Activated CD8-positive, alpha-beta T cell treated with anti-CD3 and anti-CD28 coated beads for 36 hours (primary cell): ENCODE results near the gene MACROD2. TPM values are rescaled to one million over a fixed set of nuclear protein-coding genes. Genes with fewer than 3 reads are reported as not detected.

Experiments used
- ATAC-seq: fragments of 200-7000 bp; cut with Tn5 transposase; one replicate; pipeline ENCODE4 v1.10.0; 2021; ENCODE audit warnings: mild to moderate bottlenecking, moderate library complexity
- CTCF ChIA-PET: fragments of 350-600 bp; sonication (Branson Sonifier 250); formaldehyde crosslinking; loops from one replicate; lab custom pipeline; 2021; ENCODE audit warnings: antibody characterized with exemption; lab: Charles Lee
- POLR2A ChIA-PET: fragments of 350-600 bp; sonication (Branson Sonifier 250); formaldehyde crosslinking; loops from one replicate; lab custom pipeline; 2021; ENCODE audit warnings: antibody characterized with exemption; lab: Charles Lee
- DNase-seq: peaks from one replicate; pipeline ENCODE4 v3.0.0-alpha.2; 2020
- H3K27ac Mint-ChIP-seq: one replicate; pipeline ENCODE4 v1.8.0; 2021; ENCODE audit warnings: mild to moderate bottlenecking, mixed read lengths
- H3K27me3 Mint-ChIP-seq: one replicate; pipeline ENCODE4 v1.8.0; 2021; ENCODE audit warnings: mixed read lengths
- H3K36me3 Mint-ChIP-seq: one replicate; pipeline ENCODE4 v1.8.0; 2021; ENCODE audit warnings: low read depth, mixed read lengths
- H3K4me1 Mint-ChIP-seq: one replicate; pipeline ENCODE4 v1.8.0; 2021; ENCODE audit warnings: low read depth, mixed read lengths
- H3K4me3 Mint-ChIP-seq: one replicate; pipeline ENCODE4 v1.8.0; 2021; ENCODE audit warnings: mild to moderate bottlenecking, moderate library complexity, mixed read lengths
- H3K9me3 Mint-ChIP-seq: one replicate; pipeline ENCODE4 v1.8.0; 2021; ENCODE audit warnings: mixed read lengths
- intact Hi-C: fragments of 100-400 bp; cut with micrococcal nuclease; formaldehyde crosslinking; loops from one replicate; pipeline ENCODE4 v1.10.0; 2022
- total RNA-seq, 2 experiments: library from RNA; stranded (reverse); gene quantifications; one replicate each; pipeline ENCODE4 v1.2.3, GENCODE V29; 2021
- TF ChIP-seq, protein P1 (sequence below): fragments of 200-600 bp; IDR thresholded peaks from one replicate; pipeline ENCODE4 v1.8.0; 2022; ENCODE audit warnings: antibody characterized with exemption, mild to moderate bottlenecking

The MACROD2 gene
- total RNA-seq, 2 experiments from 2014 or later: not detected

DNA sequence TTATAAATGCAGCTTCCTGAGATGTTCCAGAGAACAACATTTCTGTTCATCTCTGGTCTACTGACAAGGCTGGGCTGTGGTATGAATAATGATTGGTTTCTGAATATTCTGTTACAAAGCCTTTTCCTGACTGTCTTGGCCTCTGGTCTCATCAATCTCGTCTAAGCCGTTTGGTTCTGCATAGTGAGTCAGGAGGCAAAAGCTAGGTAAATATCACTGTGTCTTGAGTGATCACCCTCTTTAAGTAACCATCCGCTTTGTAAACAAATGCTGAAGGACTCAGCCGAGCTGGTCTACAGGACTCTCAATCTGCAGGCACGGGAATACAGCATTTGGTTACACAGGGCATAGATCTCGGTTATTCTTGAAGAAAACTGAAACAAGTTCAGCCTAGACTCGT is 2066.0 kb downstream of the MACROD2 start:
- TF ChIP-seq, protein P1, sequence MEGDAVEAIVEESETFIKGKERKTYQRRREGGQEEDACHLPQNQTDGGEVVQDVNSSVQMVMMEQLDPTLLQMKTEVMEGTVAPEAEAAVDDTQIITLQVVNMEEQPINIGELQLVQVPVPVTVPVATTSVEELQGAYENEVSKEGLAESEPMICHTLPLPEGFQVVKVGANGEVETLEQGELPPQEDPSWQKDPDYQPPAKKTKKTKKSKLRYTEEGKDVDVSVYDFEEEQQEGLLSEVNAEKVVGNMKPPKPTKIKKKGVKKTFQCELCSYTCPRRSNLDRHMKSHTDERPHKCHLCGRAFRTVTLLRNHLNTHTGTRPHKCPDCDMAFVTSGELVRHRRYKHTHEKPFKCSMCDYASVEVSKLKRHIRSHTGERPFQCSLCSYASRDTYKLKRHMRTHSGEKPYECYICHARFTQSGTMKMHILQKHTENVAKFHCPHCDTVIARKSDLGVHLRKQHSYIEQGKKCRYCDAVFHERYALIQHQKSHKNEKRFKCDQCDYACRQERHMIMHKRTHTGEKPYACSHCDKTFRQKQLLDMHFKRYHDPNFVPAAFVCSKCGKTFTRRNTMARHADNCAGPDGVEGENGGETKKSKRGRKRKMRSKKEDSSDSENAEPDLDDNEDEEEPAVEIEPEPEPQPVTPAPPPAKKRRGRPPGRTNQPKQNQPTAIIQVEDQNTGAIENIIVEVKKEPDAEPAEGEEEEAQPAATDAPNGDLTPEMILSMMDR: no peak

DNA sequence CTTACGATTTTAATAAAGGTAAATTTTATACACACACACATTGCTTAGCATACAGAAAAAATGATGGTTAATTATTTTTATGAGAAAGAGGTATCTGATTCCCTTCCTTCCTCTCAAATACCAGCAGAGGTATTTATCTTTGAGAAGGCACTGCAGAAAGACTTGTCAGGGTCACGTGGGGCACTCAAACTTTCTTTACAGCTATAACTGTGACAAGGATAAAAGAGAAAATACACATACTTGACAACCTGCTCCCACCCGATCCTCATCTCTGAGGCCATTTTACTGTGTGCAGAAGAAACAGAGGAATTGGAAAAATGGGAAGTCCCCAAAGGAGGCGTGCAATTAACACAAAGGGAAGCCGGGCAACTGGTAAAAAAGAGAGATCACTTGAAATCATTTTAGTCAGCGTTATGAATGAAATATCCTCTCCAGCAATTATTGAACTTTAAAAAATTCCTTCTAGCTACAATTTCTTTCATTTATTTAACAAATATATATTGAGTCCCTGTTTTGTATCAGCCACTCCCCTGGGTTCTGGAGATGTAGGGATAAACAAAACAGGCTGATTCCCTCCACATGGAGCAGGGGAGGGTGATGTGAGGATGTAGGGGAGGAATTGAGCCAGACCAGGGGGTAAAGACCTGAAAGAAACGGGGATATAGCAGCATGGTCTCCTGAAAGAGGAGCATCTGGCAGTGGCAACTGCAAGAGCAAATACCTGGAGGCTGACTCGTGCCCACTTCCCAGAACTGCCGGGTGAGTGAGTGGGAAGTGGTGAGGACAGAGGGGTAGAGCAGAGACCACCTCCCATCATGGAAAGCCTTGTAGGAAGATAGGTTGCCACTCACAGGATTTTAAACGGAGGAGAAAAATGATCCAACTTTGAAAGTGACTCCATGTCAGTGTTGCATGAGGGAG is 2067.6 kb downstream of the MACROD2 start:
- ChIA-PET CTCF (interaction anchor here (0.6 kb wide), 1 partner anchor 79 kb away, joined by 3 read pairs; no protein-coding TSS in a partner anchor), POLR2A (no interaction called here)
- intact Hi-C loops: no loop called here
- TF ChIP-seq, protein P1: no peak
- H3K36me3 Mint-ChIP-seq: no peaks in the 10 kb centered on the region
- H3K27ac Mint-ChIP-seq: no peak overlapping the region
- no peaks in the 10 kb centered on the region for H3K27me3 Mint-ChIP-seq
- no peak overlapping the region for H3K4me3 Mint-ChIP-seq
- H3K9me3 Mint-ChIP-seq: peaks cover 2% of the 10 kb centered on the region
- no peak for DNase-seq
- ATAC-seq: no peak
- no peaks in the 10 kb centered on the region for H3K4me1 Mint-ChIP-seq

More for the DNA sequence above, 2066.0 kb downstream of the MACROD2 start:
- Mint-ChIP-seq H3K4me3 (no peak overlapping the region), H3K9me3 (no peaks in the 10 kb centered on the region), H3K36me3 (no peaks in the 10 kb centered on the region), H3K27me3 (no peaks in the 10 kb centered on the region), H3K4me1 (no peaks in the 10 kb centered on the region), H3K27ac (no peak overlapping the region)
- intact Hi-C loops: no loop called here
- ATAC-seq: no peak
- CTCF ChIA-PET: no interaction called here
- POLR2A ChIA-PET: no interaction called here
- no peak for DNase-seq

DNA sequence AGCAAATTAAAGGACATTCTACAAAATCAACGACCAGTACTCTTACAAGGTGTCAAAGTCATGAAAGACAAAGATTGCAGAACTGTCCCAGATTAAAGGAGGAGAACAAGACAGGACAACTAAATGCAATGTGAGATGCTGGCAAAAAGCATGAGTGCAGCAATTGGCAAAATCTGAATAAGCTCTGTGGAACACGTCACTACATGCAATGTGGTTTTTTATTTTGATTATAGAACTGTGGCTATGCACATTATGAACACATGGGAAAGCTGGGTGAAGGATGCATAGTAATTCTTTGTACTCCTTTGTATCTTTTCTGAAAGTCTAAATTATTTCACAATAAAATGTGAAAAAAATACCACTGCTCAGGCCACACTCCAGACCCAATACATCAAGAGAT is 2068.6 kb downstream of the MACROD2 start:
- ChIA-PET POLR2A (no interaction called here), CTCF (no interaction called here)
- Mint-ChIP-seq H3K4me3 (no peak overlapping the region), H3K36me3 (no peaks in the 10 kb centered on the region), H3K27ac (no peak overlapping the region), H3K9me3 (peaks cover 4% of the 10 kb centered on the region), H3K4me1 (no peaks in the 10 kb centered on the region), H3K27me3 (no peaks in the 10 kb centered on the region)
- no peak for DNase-seq
- TF ChIP-seq, protein P1: no peak
- ATAC-seq: no peak
- intact Hi-C loops: no loop called here

DNA sequence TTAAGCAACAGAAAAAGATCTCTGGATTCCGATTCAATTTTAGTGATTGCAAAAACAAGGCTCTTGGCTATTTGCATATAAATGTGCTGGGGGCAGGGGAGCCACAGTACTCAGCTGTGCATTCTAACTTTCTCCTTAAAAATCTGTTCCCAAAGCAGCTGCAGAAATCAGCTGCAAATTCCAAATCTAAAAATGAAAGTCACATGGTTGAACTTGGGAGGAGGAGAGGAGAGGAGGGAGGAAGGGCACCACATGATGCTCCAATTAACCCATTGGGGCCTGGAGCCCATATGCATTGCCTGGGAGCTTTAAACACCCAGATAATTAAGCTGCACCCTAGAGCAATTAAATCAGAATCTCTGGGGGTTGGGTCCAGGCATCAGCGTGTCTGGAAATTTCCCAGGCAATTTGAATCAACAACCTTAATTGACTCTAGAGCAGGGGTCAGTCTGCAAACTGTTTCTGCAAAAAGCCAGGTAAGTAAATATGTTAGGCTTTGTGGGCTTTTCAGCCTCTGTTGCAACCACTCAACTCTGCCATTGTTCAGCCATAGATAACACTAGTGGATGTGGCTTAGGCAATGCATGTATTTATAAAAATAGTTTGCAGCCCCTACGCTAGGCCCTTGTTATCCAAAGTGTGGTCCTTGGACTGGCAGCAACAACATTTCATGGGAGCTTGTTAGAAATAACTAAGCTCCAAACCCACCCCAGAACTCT is 2069.8 kb downstream of the MACROD2 start:
- H3K27me3 Mint-ChIP-seq: no peaks in the 10 kb centered on the region
- DNase-seq: no peak
- TF ChIP-seq, protein P1: no peak
- no peaks in the 10 kb centered on the region for H3K4me1 Mint-ChIP-seq
- ATAC-seq: no peak
- ChIA-PET CTCF (no interaction called here), POLR2A (no interaction called here)
- peaks cover 5% of the 10 kb centered on the region for H3K9me3 Mint-ChIP-seq
- H3K27ac Mint-ChIP-seq: no peak overlapping the region
- intact Hi-C loops: no loop called here
- no peaks in the 10 kb centered on the region for H3K36me3 Mint-ChIP-seq
- H3K4me3 Mint-ChIP-seq: no peak overlapping the region

DNA sequence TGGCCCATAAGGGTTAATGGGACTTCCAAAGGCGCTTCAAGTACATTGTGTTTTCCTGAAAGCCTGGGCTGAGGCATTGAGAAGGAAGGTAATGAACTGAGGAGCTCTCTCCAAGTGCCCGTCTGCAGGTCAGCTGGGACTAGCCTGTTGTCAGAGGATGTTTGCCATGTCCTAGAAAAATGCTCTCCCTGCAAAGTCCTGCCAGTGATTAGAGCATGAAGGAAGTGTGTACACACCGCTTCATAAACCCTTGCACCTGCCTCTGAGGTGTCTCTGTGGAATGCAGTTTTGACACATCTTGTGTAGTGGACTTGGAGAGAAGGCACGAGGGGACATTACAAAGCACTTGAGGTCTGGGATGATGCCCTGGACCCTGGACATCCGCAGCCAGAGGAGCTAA is 2071.3 kb downstream of the MACROD2 start:
- Mint-ChIP-seq H3K27ac (no peak overlapping the region), H3K9me3 (peaks cover 5% of the 10 kb centered on the region), H3K4me3 (no peak overlapping the region), H3K4me1 (no peaks in the 10 kb centered on the region), H3K27me3 (no peaks in the 10 kb centered on the region), H3K36me3 (no peaks in the 10 kb centered on the region)
- TF ChIP-seq, protein P1: no peak
- POLR2A ChIA-PET: no interaction called here
- ATAC-seq (no peak), DNase-seq (no peak)
- intact Hi-C loops: no loop called here
- CTCF ChIA-PET: no interaction called here
